ENCODE results near the gene MSI2. TPM values are rescaled to one million over a fixed set of nuclear protein-coding genes. Genes with fewer than 3 reads are reported as not detected.

Gene MSI2
- total RNA-seq, 4 donors from 2014 or later: 60.7 to 101 (median 70.9) TPM

DNA sequence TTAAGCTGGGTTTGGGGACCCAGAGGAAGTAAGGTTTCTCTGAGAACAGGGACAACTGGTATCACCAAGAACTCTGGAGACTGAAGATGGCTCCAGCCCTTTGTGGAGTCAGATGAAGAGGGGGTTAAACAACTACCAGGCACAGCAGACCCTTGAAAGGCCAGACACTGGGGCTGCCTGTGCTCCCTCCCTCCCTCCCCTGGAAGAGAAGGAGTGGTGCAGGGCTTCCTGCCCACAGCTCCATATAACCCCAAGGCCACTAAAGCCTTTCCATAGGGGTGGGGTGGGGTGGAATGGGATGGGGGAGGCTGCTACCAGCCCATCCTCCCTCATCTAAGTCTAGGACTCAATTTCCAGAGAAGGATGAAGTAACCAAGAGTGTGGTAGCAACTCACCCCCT is 422.1 kb downstream of the MSI2 start:
- intact Hi-C loops (cut with DNase I): loop anchor here (5.0 kb wide), 1 partner anchor 81 kb away; no protein-coding TSS in a partner anchor
- Histone ChIP-seq H3K36me3 (no peaks in the 10 kb centered on the region), H3K4me3 (replicated peaks in 1 of 3) (no peak overlapping the region), H3K27ac (no peak overlapping the region), H3K27me3 (no peaks in the 10 kb centered on the region), H3K4me1 (no peaks in the 10 kb centered on the region), H3K9me3 (no peaks in the 10 kb centered on the region)
- DNase-seq: no peak
- no peak for TF ChIP-seq POLR2A (IDR thresholded peaks at IDR 0.05)
- TF ChIP-seq, protein P1, sequence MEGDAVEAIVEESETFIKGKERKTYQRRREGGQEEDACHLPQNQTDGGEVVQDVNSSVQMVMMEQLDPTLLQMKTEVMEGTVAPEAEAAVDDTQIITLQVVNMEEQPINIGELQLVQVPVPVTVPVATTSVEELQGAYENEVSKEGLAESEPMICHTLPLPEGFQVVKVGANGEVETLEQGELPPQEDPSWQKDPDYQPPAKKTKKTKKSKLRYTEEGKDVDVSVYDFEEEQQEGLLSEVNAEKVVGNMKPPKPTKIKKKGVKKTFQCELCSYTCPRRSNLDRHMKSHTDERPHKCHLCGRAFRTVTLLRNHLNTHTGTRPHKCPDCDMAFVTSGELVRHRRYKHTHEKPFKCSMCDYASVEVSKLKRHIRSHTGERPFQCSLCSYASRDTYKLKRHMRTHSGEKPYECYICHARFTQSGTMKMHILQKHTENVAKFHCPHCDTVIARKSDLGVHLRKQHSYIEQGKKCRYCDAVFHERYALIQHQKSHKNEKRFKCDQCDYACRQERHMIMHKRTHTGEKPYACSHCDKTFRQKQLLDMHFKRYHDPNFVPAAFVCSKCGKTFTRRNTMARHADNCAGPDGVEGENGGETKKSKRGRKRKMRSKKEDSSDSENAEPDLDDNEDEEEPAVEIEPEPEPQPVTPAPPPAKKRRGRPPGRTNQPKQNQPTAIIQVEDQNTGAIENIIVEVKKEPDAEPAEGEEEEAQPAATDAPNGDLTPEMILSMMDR (IDR thresholded peaks at IDR 0.05): no peak

DNA sequence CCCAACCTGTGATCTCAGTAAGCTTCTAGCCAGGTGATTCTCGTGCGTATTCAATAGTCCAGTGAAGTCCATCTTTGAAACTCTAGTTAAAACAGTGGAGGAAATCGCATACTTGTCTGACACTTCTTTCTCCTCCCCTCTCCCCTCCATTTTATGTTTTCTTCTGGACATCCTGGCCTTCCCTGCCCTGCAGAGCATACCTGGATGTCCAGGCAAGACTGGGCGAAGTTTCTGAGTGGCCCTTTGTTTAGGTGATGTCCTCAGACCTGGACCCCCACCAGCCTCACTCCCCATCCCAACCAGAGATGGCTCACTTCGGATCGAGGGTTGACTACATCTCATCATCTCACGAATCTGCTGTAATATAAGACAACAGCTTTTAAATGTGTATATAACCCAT is 423.0 kb downstream of the MSI2 start:
- H3K9me3 ChIP-seq: no peaks in the 10 kb centered on the region
- no peak for DNase-seq
- no peaks in the 10 kb centered on the region for H3K27me3 ChIP-seq
- H3K27ac ChIP-seq: no peak overlapping the region
- intact Hi-C loops (cut with DNase I): loop anchor here (5.0 kb wide), 1 partner anchor 82 kb away; no protein-coding TSS in a partner anchor
- WGBS, 2 donors: 96% methylated on average over 7 of the region's 7 CpGs
- no peaks in the 10 kb centered on the region for H3K36me3 ChIP-seq
- TF ChIP-seq POLR2A (IDR thresholded peaks at IDR 0.05): no peak
- TF ChIP-seq, protein P1 (IDR thresholded peaks at IDR 0.05): no peak
- no peaks in the 10 kb centered on the region for H3K4me1 ChIP-seq
- H3K4me3 ChIP-seq (replicated peaks in 1 of 3): no peak overlapping the region

DNA sequence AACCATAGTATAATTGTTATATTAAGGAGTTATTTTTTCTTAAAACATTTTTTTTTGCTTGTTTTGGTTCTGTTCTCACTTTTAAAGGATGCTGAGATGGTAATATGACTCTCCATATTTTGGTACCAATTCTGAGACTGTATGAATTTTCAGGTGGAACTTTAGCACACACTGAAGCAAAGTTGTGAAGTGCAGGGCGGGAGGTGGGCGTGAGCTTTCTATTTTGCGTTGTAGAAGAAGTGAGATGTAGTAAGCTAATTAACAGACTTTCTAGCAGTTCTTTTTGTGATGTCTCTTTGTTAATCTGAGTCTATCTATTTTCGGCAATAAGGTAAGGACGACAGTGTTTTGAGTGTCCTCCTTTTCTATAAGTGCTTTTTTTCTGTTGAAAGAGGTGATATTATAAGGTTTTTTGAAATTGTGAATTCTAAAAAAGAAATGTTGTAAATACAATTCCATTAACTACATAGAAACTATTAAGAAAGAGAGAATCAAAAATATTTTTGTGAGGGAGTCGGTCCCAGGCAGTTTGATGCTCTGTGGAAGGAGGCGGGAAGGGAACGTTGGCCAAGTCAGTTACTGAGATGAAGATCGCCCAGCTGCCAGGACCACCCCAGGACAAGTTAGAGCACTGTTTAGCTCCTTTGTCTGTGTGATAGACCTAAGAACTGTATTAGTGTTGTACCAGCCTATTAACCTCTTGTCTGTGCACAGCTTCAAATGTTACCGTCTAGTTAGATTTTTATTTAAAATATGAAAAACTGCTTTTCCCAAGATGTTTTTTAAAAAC is 423.8 kb downstream of the MSI2 start:
- no peak for DNase-seq
- no peaks in the 10 kb centered on the region for H3K27me3 ChIP-seq
- peaks cover 2 to 5% of the 10 kb centered on the region in 2 donors for H3K4me1 ChIP-seq
- no peaks in the 10 kb centered on the region for H3K9me3 ChIP-seq
- no peaks in the 10 kb centered on the region for H3K36me3 ChIP-seq
- H3K27ac ChIP-seq: no peak overlapping the region
- intact Hi-C loops (cut with DNase I): loop anchor here (5.0 kb wide), 1 partner anchor 83 kb away; no protein-coding TSS in a partner anchor
- H3K4me3 ChIP-seq (replicated peaks in 1 of 3): no peak overlapping the region
- no peak for TF ChIP-seq POLR2A (IDR thresholded peaks at IDR 0.05)
- TF ChIP-seq, protein P1 (IDR thresholded peaks at IDR 0.05): no peak
- WGBS, 2 donors: 92 to 94% methylated on average over 10 of the region's 10 CpGs

DNA sequence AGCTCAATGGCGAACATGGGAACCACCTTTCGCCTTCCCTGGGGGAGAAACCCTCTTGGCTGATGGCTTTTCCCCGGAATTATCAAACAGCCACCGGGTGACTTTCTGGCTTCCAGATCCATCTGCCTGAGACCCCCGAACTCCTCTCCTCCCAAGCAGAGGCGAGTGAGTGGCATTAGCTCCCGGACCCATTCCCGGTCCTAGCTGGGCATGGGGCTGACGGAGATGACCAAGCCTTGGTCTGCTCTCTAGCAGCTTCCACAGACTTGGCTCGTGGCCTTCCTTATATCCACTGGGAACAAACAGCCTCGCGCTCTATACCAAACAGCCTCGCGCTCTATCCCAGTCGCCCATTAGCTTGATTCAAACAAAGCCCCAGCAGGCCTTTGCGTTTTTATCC is 426.4 kb downstream of the MSI2 start:
- no peak overlapping the region for H3K27ac ChIP-seq
- 96 to 97% methylated on average over 16 of the region's 16 CpGs for WGBS, 2 donors
- H3K4me3 ChIP-seq (replicated peaks in 1 of 3): no peak overlapping the region
- no peak for DNase-seq
- H3K27me3 ChIP-seq: no peaks in the 10 kb centered on the region
- no peaks in the 10 kb centered on the region for H3K36me3 ChIP-seq
- TF ChIP-seq, protein P1 (IDR thresholded peaks at IDR 0.05): no peak
- TF ChIP-seq POLR2A (IDR thresholded peaks at IDR 0.05): no peak
- intact Hi-C loops (cut with DNase I): no loop called here
- no peaks in the 10 kb centered on the region for H3K9me3 ChIP-seq
- H3K4me1 ChIP-seq: peaks cover 9 to 12% of the 10 kb centered on the region in 2 donors

DNA sequence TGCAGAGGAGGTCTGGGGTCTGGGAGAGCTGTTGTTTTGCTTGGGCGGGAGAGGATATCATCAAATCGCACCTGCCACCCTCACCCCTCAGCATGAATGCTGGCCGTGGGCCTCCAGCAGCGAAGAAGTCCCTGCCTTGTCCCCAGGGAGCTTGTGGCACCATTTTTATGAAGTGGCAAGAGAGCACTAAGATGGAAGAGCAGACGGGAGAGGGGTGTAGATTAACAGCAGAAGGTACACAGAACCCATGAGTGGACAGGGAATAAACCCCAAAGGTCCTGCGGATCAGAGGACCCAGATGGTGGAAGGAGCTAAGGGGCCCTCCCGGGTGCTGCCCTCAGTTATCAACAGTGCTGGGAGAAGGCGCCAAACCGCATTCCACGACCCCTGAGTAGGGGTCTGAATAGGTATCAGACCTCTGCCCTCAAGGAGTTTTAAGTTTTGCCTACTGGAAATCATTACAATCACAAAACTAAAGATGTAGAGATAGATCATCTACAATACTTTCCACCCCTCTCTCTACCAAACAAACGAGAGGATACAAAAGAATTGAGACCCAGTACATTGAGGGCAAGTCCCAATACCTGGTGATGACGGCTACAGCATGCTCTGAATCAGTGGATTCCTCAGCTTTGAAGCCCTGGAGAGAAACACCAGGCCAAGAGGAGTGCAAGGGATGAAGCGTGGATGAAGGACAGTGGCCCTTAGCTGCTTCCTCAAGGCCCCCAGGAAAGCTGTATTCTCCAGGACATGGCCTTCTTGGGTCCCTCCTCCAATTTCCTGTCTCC is 428.6 kb downstream of the MSI2 start:
- no peaks in the 10 kb centered on the region for H3K36me3 ChIP-seq
- 86 to 89% methylated on average over 13 of the region's 13 CpGs for WGBS, 2 donors
- intact Hi-C loops (cut with DNase I): no loop called here
- H3K9me3 ChIP-seq: no peaks in the 10 kb centered on the region
- no peak overlapping the region for H3K27ac ChIP-seq
- H3K4me3 ChIP-seq (replicated peaks in 1 of 3): no peak overlapping the region
- H3K4me1 ChIP-seq: peaks cover 9 to 12% of the 10 kb centered on the region in 2 donors
- DNase-seq: no peak
- TF ChIP-seq POLR2A (IDR thresholded peaks at IDR 0.05): no peak
- TF ChIP-seq, protein P1 (IDR thresholded peaks at IDR 0.05): no peak
- H3K27me3 ChIP-seq: no peaks in the 10 kb centered on the region

Data from thyroid gland (tissue), 4 donors.